PC-9 (cell line): Measurements from ENCODE around the gene PPP3R1.

ENCODE experiments used
- CTCF ChIP-seq: fragments of 200-600 bp; sonication (generic); conservative IDR thresholded peaks from 2 replicates; pipeline ENCODE4 v1.6.1; 2017; ENCODE audit warnings: mixed run types, antibody characterized with exemption, mild to moderate bottlenecking, moderate library complexity
- EZH2 ChIP-seq: fragments of 200-600 bp; sonication (generic); IDR thresholded peaks from 2 replicates; pipeline ENCODE4 v1.8.0; 2017; ENCODE audit warnings: antibody characterized with exemption, low read depth

GRCh38 chr2:68190991-68191731 lies 61.2 kb downstream of the PPP3R1 start:
- TF ChIP-seq EZH2 = no peak
- TF ChIP-seq CTCF = no peak
